HEK293 (cell line): ENCODE measurements around the gene CAP1.

ENCODE experiments used
- AEBP2 ChIP-seq: fragments of 450-650 bp; formaldehyde crosslinking; IDR thresholded peaks from 2 replicates; pipeline ENCODE4 v1.5.1; 2016; ENCODE audit warnings: missing biosample characterization, missing genetic modification characterization, borderline replicate concordance
- EGR2 ChIP-seq: fragments of 450-650 bp; formaldehyde crosslinking; IDR thresholded peaks from 2 replicates; pipeline ENCODE4 v1.5.1; 2016; ENCODE audit warnings: low read depth, missing biosample characterization, missing genetic modification characterization
- IKZF3 ChIP-seq: fragments of 450-650 bp; IDR thresholded peaks from 2 replicates; pipeline ENCODE4 v1.5.0; 2018; ENCODE audit warnings: missing biosample characterization, mild to moderate bottlenecking, missing genetic modification characterization, moderate library complexity
- KLF17 ChIP-seq: fragments of 450-650 bp; formaldehyde crosslinking; IDR thresholded peaks from 2 replicates; pipeline ENCODE4 v1.5.1; 2016; ENCODE audit warnings: missing biosample characterization, missing genetic modification characterization
- KLF8 ChIP-seq: fragments of 450-650 bp; formaldehyde crosslinking; IDR thresholded peaks from 2 replicates; pipeline ENCODE4 v1.5.1; 2016; ENCODE audit warnings: missing biosample characterization, missing genetic modification characterization
- OVOL3 ChIP-seq: fragments of 450-650 bp; formaldehyde crosslinking; IDR thresholded peaks from 2 replicates; pipeline ENCODE4 v1.5.1; 2016; ENCODE audit warnings: missing biosample characterization, missing genetic modification characterization
- SP2 ChIP-seq: fragments of 450-650 bp; formaldehyde crosslinking; IDR thresholded peaks from 2 replicates; pipeline ENCODE4 v1.5.1; 2016; ENCODE audit warnings: missing biosample characterization, missing genetic modification characterization
- ZBTB17 ChIP-seq: fragments of 450-650 bp; formaldehyde crosslinking; IDR thresholded peaks from 2 replicates; pipeline ENCODE4 v1.5.1; 2016; ENCODE audit warnings: missing biosample characterization, missing genetic modification characterization
- ZIC2 ChIP-seq: fragments of 450-650 bp; formaldehyde crosslinking; IDR thresholded peaks from 2 replicates; pipeline ENCODE4 v1.5.1; 2016; ENCODE audit warnings: missing biosample characterization, missing genetic modification characterization
- ZNF114 ChIP-seq: fragments of 450-650 bp; formaldehyde crosslinking; IDR thresholded peaks from 2 replicates; pipeline ENCODE4 v1.5.0; 2017; ENCODE audit warnings: missing biosample characterization, missing genetic modification characterization
- ZNF140 ChIP-seq: fragments of 450-650 bp; formaldehyde crosslinking; IDR thresholded peaks from 2 replicates; pipeline ENCODE4 v1.5.1; 2016; ENCODE audit warnings: missing biosample characterization, missing genetic modification characterization
- ZNF146 ChIP-seq: fragments of 450-650 bp; formaldehyde crosslinking; IDR thresholded peaks from 2 replicates; pipeline ENCODE4 v1.5.1; 2016; ENCODE audit warnings: missing biosample characterization, missing genetic modification characterization
- ZNF202 ChIP-seq: fragments of 450-650 bp; formaldehyde crosslinking; IDR thresholded peaks from 2 replicates; pipeline ENCODE4 v1.5.1; 2016; ENCODE audit warnings: missing biosample characterization, missing genetic modification characterization, borderline replicate concordance
- ZNF274 ChIP-seq, 2 experiments: fragments of 200-500 bp in 1 of 2; fragments of 450-650 bp in 1 of 2; sonication (Bioruptor generic) in 1 of 2; formaldehyde crosslinking in 1 of 2; IDR thresholded peaks; 2 replicates each; pipeline versions ENCODE4 v1.5.1 to v1.6.1; 2014 to 2016; ENCODE audit warnings: borderline replicate concordance in 1 of 2, inconsistent platforms in 1 of 2, low read length in 1 of 2, missing biosample characterization in 1 of 2, missing genetic modification characterization in 1 of 2
- ZNF302 ChIP-seq: fragments of 450-650 bp; formaldehyde crosslinking; IDR thresholded peaks from 2 replicates; pipeline ENCODE4 v1.5.1; 2016; ENCODE audit warnings: missing biosample characterization, missing genetic modification characterization, low read depth
- ZNF341 ChIP-seq: fragments of 450-650 bp; formaldehyde crosslinking; IDR thresholded peaks from 2 replicates; pipeline ENCODE4; 2016; ENCODE audit warnings: low read depth, missing biosample characterization, missing genetic modification characterization
- ZNF48 ChIP-seq: fragments of 450-650 bp; formaldehyde crosslinking; IDR thresholded peaks from 2 replicates; pipeline ENCODE4 v1.5.1; 2016; ENCODE audit warnings: missing biosample characterization, missing genetic modification characterization
- ZNF529 ChIP-seq: fragments of 450-650 bp; formaldehyde crosslinking; IDR thresholded peaks from 2 replicates; pipeline ENCODE4 v1.5.1; 2017; ENCODE audit warnings: missing genetic modification characterization, missing biosample characterization; ENCODE audit not compliant: insufficient replicate concordance
- ZNF544 ChIP-seq: fragments of 450-650 bp; formaldehyde crosslinking; IDR thresholded peaks from 2 replicates; pipeline ENCODE4 v1.5.0; 2017; ENCODE audit warnings: missing biosample characterization, missing genetic modification characterization
- ZNF549 ChIP-seq: fragments of 450-650 bp; IDR thresholded peaks from 2 replicates; pipeline ENCODE4 v1.5.1; 2018; ENCODE audit warnings: missing biosample characterization, missing genetic modification characterization, mild to moderate bottlenecking, inconsistent platforms, moderate library complexity
- ZNF571 ChIP-seq: fragments of 450-650 bp; formaldehyde crosslinking; IDR thresholded peaks from 2 replicates; pipeline ENCODE4 v1.5.0; 2017; ENCODE audit warnings: missing biosample characterization, missing genetic modification characterization
- ZNF600 ChIP-seq: fragments of 450-650 bp; formaldehyde crosslinking; IDR thresholded peaks from 2 replicates; pipeline ENCODE4 v1.5.1; 2016; ENCODE audit warnings: missing biosample characterization, missing genetic modification characterization
- ZNF664 ChIP-seq: fragments of 450-650 bp; formaldehyde crosslinking; IDR thresholded peaks from 2 replicates; pipeline ENCODE4 v1.5.1; 2016; ENCODE audit warnings: missing biosample characterization, missing genetic modification characterization
- ZNF777 ChIP-seq: fragments of 450-650 bp; formaldehyde crosslinking; IDR thresholded peaks from 2 replicates; pipeline ENCODE4 v1.5.1; 2017; ENCODE audit warnings: missing biosample characterization, missing genetic modification characterization, borderline replicate concordance
- ZSCAN23 ChIP-seq: fragments of 450-650 bp; formaldehyde crosslinking; IDR thresholded peaks from 2 replicates; pipeline ENCODE4 v1.5.1; 2016; ENCODE audit warnings: missing biosample characterization, missing genetic modification characterization
- ZSCAN30 ChIP-seq: fragments of 450-650 bp; IDR thresholded peaks from 2 replicates; pipeline ENCODE4 v1.5.1; 2018; ENCODE audit warnings: missing biosample characterization, mild to moderate bottlenecking, missing genetic modification characterization, moderate library complexity
- ZXDB ChIP-seq: fragments of 450-650 bp; formaldehyde crosslinking; IDR thresholded peaks from 2 replicates; pipeline ENCODE4 v1.5.1; 2016; ENCODE audit warnings: missing biosample characterization, missing genetic modification characterization
- TF ChIP-seq, protein P1 (sequence below): fragments of 450-650 bp; formaldehyde crosslinking; IDR thresholded peaks from 2 replicates; pipeline ENCODE4 v1.5.1; 2016; ENCODE audit warnings: missing biosample characterization, missing genetic modification characterization
- TF ChIP-seq, protein P2 (sequence below): fragments of 450-650 bp; formaldehyde crosslinking; conservative IDR thresholded peaks from 2 replicates; pipeline ENCODE4 v1.5.1; 2016; ENCODE audit warnings: low read depth, missing biosample characterization, missing genetic modification characterization

The CAP1 gene

DNA sequence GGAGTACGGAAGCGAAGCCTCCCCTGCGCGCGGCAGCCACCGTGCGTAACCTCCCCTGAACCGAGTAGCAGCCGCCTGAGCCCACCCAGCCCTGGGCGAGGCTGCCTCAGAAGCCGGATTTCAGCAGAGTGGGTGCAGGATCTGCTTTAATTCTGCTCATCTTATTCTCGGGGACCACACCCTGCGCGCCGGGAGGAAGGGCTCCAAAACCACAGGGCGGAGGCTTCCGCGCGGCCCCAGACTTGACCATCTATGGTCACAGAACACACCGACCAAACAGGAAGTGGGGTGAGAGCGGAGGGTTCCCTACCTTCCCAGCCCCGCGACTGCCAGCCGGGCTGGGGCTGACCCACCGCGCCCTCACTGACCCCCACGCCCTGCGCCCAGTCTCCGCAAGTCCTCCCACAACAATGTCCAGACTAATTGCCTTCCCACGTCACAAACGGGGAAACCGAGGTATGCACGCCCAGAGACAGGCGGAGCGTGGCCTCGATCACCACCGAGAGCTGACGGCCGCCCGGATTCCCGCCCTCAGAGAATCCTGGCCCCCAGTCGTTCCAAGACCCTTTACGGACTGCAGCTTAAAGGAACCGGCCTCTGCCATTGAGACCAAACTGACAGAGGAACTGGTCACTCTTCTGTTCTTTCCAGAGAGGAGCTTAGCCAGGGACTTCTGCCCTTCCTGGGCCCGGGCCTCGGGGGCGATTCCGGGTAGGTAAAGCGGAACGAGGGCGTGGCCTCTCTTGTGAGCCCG, 595 bp upstream of the CAP1 start (continued):
- TF ChIP-seq ZNF777 (tag by site-specific recombination) = peak; percentile 80; the same call in 1 of the 2 replicates
- peak; percentile 44 for TF ChIP-seq KLF8
- TF ChIP-seq, protein P1, sequence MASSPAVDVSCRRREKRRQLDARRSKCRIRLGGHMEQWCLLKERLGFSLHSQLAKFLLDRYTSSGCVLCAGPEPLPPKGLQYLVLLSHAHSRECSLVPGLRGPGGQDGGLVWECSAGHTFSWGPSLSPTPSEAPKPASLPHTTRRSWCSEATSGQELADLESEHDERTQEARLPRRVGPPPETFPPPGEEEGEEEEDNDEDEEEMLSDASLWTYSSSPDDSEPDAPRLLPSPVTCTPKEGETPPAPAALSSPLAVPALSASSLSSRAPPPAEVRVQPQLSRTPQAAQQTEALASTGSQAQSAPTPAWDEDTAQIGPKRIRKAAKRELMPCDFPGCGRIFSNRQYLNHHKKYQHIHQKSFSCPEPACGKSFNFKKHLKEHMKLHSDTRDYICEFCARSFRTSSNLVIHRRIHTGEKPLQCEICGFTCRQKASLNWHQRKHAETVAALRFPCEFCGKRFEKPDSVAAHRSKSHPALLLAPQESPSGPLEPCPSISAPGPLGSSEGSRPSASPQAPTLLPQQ (tag by site-specific recombination) = peak; percentile 22
- TF ChIP-seq ZNF202 (tag by site-specific recombination) = no peak
- peak; percentile 81; the same call in 1 of the 2 replicates for TF ChIP-seq KLF17
- TF ChIP-seq AEBP2 (tag by site-specific recombination) = no peak; the same call in 1 of the 2 replicates
- no peak for TF ChIP-seq ZNF664 (tag by site-specific recombination)
- peak; percentile 39; the same call in 1 of the 2 replicates for TF ChIP-seq ZSCAN30 (tag by site-specific recombination)
- no peak for TF ChIP-seq ZNF529
- TF ChIP-seq EGR2 (tag by site-specific recombination) = peak; percentile 36; the same call in 1 of the 2 replicates
- no peak for TF ChIP-seq ZNF114 (tag by site-specific recombination)
- TF ChIP-seq ZBTB17 = peak; percentile 90
- TF ChIP-seq ZNF302 (tag by site-specific recombination) = no peak
- TF ChIP-seq ZNF274 (IDR thresholded peaks at IDR 0.05; ENCODE audit: low read length) = no peak
- no peak for TF ChIP-seq ZNF274 (tag by site-specific recombination; IDR thresholded peaks at IDR 0.05; ENCODE audit: borderline replicate concordance)
- 0 out of 2 replicates have a peak, but pooled peaks have one; percentile 15 for TF ChIP-seq OVOL3 (tag by site-specific recombination)
- TF ChIP-seq ZIC2 (tag by site-specific recombination) = no peak
- TF ChIP-seq, protein P2, sequence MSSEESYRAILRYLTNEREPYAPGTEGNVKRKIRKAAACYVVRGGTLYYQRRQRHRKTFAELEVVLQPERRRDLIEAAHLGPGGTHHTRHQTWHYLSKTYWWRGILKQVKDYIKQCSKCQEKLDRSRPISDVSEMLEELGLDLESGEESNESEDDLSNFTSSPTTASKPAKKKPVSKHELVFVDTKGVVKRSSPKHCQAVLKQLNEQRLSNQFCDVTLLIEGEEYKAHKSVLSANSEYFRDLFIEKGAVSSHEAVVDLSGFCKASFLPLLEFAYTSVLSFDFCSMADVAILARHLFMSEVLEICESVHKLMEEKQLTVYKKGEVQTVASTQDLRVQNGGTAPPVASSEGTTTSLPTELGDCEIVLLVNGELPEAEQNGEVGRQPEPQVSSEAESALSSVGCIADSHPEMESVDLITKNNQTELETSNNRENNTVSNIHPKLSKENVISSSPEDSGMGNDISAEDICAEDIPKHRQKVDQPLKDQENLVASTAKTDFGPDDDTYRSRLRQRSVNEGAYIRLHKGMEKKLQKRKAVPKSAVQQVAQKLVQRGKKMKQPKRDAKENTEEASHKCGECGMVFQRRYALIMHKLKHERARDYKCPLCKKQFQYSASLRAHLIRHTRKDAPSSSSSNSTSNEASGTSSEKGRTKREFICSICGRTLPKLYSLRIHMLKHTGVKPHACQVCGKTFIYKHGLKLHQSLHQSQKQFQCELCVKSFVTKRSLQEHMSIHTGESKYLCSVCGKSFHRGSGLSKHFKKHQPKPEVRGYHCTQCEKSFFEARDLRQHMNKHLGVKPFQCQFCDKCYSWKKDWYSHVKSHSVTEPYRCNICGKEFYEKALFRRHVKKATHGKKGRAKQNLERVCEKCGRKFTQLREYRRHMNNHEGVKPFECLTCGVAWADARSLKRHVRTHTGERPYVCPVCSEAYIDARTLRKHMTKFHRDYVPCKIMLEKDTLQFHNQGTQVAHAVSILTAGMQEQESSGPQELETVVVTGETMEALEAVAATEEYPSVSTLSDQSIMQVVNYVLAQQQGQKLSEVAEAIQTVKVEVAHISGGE (tag by site-specific recombination) = peak; percentile 85
- peak; percentile 60 for TF ChIP-seq ZXDB (tag by site-specific recombination)
- 0 out of 2 replicates have a peak, but pooled peaks have one; percentile 41 for TF ChIP-seq ZNF146
- TF ChIP-seq ZNF571 (tag by site-specific recombination) = no peak
- TF ChIP-seq ZSCAN23 (tag by site-specific recombination) = 0 out of 2 replicates have a peak, but pooled peaks have one; percentile 37
- no peak for TF ChIP-seq ZNF544
- no peak for TF ChIP-seq ZNF549 (tag by site-specific recombination)
- 0 out of 2 replicates have a peak, but pooled peaks have one; percentile 10 for TF ChIP-seq ZNF140 (tag by site-specific recombination)
- peak; percentile 93 for TF ChIP-seq ZNF600
- TF ChIP-seq ZNF48 (tag by site-specific recombination) = no peak
- peak; percentile 65 for TF ChIP-seq ZNF341 (tag by site-specific recombination)
- TF ChIP-seq SP2 (tag by site-specific recombination) = peak; percentile 71
- TF ChIP-seq IKZF3 = peak; percentile 59; the same call in 1 of the 2 replicates
